Astrocyte of the spinal cord (primary cell): ENCODE results near the gene MORC1.
"Not testable (repeated sequence)": the region's sequence is repeated elsewhere in the genome, so short reads cannot be mapped to it uniquely, and the experiment has no call there.

Experiments used
- DNase-seq: peaks from one replicate; pipeline ENCODE4 v3.0.0; 2011; ENCODE audit warnings: low read depth, low spot score
- H3K4me3 ChIP-seq: 2 replicates; pipeline ENCODE4 v1.5.1; 2011; ENCODE audit warnings: low read depth, mild to moderate bottlenecking, low read length, moderate library complexity
- in situ Hi-C: cut with HindIII; loops from 2 replicates; pipeline ENCODE4 v1.10.0; 2017; ENCODE audit warnings: low sequenced_read_pairs
- TF ChIP-seq, protein P1 (sequence below): IDR thresholded peaks from 2 replicates; pipeline ENCODE4 v1.5.1; 2012; ENCODE audit warnings: low read depth, mild to moderate bottlenecking, low read length, inconsistent platforms

The MORC1 gene

DNA sequence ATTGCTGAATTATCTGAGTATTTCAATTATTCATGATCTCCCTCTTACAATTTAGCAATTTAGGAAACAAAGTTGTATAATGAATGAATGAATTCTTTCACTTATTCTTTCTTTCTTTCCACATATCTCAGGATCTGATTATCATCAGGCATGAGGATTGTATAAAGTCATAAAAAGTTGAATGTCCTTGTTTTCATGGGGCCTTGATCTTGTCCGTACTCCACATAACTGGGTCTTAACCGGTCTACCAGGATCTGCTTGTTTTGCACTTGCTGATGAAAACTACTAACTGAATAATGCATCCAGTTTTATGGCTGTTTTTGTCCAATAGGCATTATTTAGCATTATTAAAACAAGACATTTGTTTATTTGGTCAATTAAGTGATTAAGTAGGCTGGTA is 31.1 kb upstream of the MORC1 start:
- DNase-seq: no peak
- TF ChIP-seq, protein P1, sequence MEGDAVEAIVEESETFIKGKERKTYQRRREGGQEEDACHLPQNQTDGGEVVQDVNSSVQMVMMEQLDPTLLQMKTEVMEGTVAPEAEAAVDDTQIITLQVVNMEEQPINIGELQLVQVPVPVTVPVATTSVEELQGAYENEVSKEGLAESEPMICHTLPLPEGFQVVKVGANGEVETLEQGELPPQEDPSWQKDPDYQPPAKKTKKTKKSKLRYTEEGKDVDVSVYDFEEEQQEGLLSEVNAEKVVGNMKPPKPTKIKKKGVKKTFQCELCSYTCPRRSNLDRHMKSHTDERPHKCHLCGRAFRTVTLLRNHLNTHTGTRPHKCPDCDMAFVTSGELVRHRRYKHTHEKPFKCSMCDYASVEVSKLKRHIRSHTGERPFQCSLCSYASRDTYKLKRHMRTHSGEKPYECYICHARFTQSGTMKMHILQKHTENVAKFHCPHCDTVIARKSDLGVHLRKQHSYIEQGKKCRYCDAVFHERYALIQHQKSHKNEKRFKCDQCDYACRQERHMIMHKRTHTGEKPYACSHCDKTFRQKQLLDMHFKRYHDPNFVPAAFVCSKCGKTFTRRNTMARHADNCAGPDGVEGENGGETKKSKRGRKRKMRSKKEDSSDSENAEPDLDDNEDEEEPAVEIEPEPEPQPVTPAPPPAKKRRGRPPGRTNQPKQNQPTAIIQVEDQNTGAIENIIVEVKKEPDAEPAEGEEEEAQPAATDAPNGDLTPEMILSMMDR: no peak
- in situ Hi-C loops: no loop called here
- H3K4me3 ChIP-seq: no peak overlapping the region

DNA sequence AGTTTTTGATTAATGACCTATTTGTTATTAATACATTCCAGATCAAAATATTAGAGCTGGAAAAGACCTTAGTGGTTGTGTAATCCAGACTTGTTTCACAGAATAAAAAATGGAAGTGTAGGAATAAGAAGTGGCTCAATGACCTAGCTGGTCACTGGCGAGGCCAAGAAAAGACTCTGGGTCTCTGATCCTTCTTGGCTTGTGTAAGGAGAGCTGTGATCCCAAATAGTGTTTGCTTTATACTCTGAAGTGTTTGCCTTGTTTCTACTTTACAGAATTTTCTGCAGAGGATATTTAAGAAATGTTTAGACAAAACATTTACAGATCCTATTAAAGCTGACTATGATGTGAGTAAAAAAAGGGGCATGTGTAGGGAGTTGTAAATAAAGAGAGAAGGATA is 25.7 kb upstream of the MORC1 start:
- TF ChIP-seq, protein P1: no peak
- in situ Hi-C loops: no loop called here
- H3K4me3 ChIP-seq: no peak overlapping the region
- DNase-seq: no peak

DNA sequence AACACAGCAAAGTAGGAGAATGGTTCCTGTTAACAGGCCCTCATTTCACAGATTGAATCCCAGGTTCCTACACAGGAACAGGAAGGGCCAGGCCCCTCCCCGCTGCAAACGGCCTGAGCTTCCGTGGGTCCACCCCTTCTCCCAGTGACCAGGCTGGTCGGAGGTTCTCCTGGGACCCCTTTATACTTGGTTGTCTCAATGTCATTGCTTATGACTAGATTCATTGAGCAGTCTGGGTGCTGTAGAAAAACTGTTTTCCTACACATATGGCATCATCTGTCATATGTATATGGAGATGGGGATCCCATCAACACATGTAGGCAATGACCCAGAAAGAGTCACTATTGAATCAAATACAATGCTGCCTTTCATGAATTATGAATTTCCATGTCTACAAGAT is 22.4 kb upstream of the MORC1 start:
- TF ChIP-seq, protein P1: no peak
- in situ Hi-C loops: no loop called here
- H3K4me3 ChIP-seq: no peak overlapping the region
- DNase-seq: no peak

GRCh38 chr3:109137761-109138160 is 19.8 kb upstream of the MORC1 start:
- DNase-seq: no peak
- in situ Hi-C loops: no loop called here
- H3K4me3 ChIP-seq: no peak overlapping the region
- TF ChIP-seq, protein P1: no peak

DNA sequence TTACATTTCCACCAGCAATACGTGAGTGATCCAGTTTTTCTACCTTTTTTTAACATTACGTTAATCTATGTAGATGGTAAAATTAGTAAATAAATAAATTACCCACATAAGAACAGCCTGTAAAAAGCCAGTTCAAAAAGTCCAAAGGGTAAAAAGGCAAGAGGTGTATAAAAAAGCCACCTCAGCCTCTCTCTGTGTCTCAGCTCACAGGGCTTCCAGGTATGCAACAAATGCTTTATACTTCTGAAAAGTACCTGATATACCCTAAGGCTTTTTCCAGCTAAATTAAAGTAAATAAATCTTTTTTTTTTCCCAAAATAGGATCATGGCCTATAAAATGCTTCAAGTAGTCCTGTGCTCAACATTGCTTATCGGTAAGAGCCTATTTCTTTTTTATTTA is 18.6 kb upstream of the MORC1 start, which contains the start of gene C3orf85:
Gene C3orf85, plus strand, starts transcription at position 197 of the 400 bp plus-strand sequence. Its CDS starts 129 bp downstream, at position 326.
- no peak within 1 kb of the TSS for H3K4me3 ChIP-seq
- TF ChIP-seq, protein P1: no peak
- in situ Hi-C loops: no loop called here
- DNase-seq: no peak

- H3K4me3 ChIP-seq, in situ Hi-C loops, DNase-seq: not testable (repeated sequence)
Measured at GRCh38 chr3:109133474-109133816, 15.5 kb upstream of the MORC1 start.

DNA sequence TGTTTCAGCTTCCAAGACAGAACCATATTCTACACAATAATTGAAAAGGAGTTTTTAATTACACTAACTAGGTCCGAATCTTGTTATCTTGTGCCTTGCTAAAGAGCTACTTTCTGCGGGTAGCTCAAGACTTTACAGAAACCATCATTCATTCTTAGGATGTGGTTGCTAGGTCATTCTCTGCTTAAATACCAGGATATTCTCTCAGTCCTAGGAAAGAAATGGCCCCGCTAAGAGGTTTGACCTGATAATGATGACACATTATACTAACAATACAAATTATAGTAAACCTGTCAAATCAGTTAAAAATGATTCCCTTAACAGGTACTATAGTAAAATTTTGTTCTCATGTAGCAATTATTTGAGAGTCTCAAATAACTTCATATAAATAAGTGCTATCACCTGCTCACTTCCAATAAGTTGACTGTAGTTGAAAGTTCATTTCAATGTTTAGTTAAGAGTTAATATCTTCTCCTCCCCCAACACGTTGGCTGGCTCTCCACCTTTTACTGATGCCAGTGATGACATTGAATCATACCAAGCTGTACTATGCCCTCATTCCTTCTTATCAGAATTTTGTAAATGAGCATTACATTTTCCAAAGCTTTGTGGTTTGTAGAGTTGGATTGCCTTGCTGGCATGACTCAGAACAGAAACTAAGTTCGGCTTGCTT is 15.0 kb upstream of the MORC1 start:
- in situ Hi-C loops: no loop called here
- no peak overlapping the region for H3K4me3 ChIP-seq
- DNase-seq: peak; percentile 76
- TF ChIP-seq, protein P1: no peak
